Neural cell (in vitro differentiated cells): ENCODE measurements around the gene C16orf54. TPM values are rescaled to one million over a fixed set of nuclear protein-coding genes. Genes with fewer than 3 reads are reported as not detected.
"Not testable (repeated sequence)": the region's sequence is repeated elsewhere in the genome, so short reads cannot be mapped to it uniquely, and the experiment has no call there.

Experiments
- H2AFZ ChIP-seq: fragments of 200-600, 300-800 bp; sonication (generic), shearing (Covaris generic); 2 replicates; pipeline ENCODE4 v1.6.0; 2014; ENCODE audit warnings: low read depth, mild to moderate bottlenecking, antibody characterized with exemption, low read length, moderate library complexity
- H3F3A ChIP-seq: fragments of 200-600 bp; shearing (Covaris generic); 2 replicates; pipeline ENCODE4 v1.6.1; 2016; ENCODE audit warnings: mild to moderate bottlenecking, moderate library complexity, mixed read lengths, antibody characterized with exemption, low read length; ENCODE audit not compliant: insufficient read depth, poor library complexity, severe bottlenecking
- H3K27ac ChIP-seq: fragments of 200-600, 300-800 bp; sonication (generic), shearing (Covaris generic); 2 replicates; pipeline ENCODE4 v1.5.1; 2014; ENCODE audit warnings: mild to moderate bottlenecking, low read length, moderate library complexity
- H3K27me3 ChIP-seq: fragments of 300-800, 200-600 bp; sonication (generic), shearing (Covaris generic); 2 replicates; pipeline ENCODE4 v1.6.0; 2014; ENCODE audit warnings: mild to moderate bottlenecking, low read depth, low read length, moderate library complexity; ENCODE audit not compliant: insufficient read depth
- H3K36me3 ChIP-seq: fragments of 300-800, 200-600 bp; sonication (generic), shearing (Covaris generic); 2 replicates; pipeline ENCODE4 v1.5.1; 2014; ENCODE audit warnings: mild to moderate bottlenecking, antibody characterized with exemption, low read length, moderate library complexity; ENCODE audit not compliant: insufficient read depth
- H3K4me2 ChIP-seq: fragments of 300-800, 200-600 bp; sonication (generic), shearing (Covaris generic); 2 replicates; pipeline ENCODE4 v1.6.0; 2014; ENCODE audit warnings: mild to moderate bottlenecking, low read length
- H3K4me3 ChIP-seq: fragments of 300-800, 200-600 bp; sonication (generic), shearing (Covaris generic); 2 replicates; pipeline ENCODE4 v1.5.1; 2014; ENCODE audit warnings: mild to moderate bottlenecking, low read length, moderate library complexity
- H3K79me2 ChIP-seq: fragments of 200-600 bp; shearing (Covaris generic); replicated peaks from 2 replicates; pipeline ENCODE4 v1.6.0; 2014; ENCODE audit warnings: mild to moderate bottlenecking, low read length, moderate library complexity; ENCODE audit not compliant: insufficient read depth
- H3K9ac ChIP-seq: fragments of 300-800, 200-600 bp; sonication (generic), shearing (Covaris generic); 2 replicates; pipeline ENCODE4 v1.6.1; 2016; ENCODE audit warnings: mild to moderate bottlenecking, low read length, mixed read lengths
- H3K9me2 ChIP-seq: fragments of 200-600 bp; shearing (Covaris generic); 2 replicates; pipeline ENCODE4 v1.6.1; 2016; ENCODE audit warnings: mild to moderate bottlenecking, low read length, mixed read lengths; ENCODE audit not compliant: insufficient read depth
- H3K9me3 ChIP-seq: fragments of 200-600, 300-800 bp; sonication (generic), shearing (Covaris generic); 2 replicates; pipeline ENCODE4 v1.6.1; 2016; ENCODE audit warnings: mild to moderate bottlenecking, mixed run types, low read length, moderate library complexity, mixed read lengths
- H4K20me1 ChIP-seq: fragments of 200-600 bp; shearing (Covaris generic); 2 replicates; pipeline ENCODE4 v1.6.1; 2016; ENCODE audit warnings: mild to moderate bottlenecking, mixed run types; ENCODE audit not compliant: insufficient read depth
- CTCF ChIP-seq: fragments of 450-650 bp; IDR thresholded peaks from 2 replicates; pipeline ENCODE4 v1.5.1; 2014; ENCODE audit warnings: antibody characterized with exemption, mild to moderate bottlenecking, moderate library complexity; ENCODE audit not compliant: poor library complexity, severe bottlenecking
- EP300 ChIP-seq: fragments of 450-650 bp; conservative IDR thresholded peaks from 2 replicates; pipeline ENCODE4 v1.6.1; 2014; ENCODE audit warnings: antibody characterized with exemption, mild to moderate bottlenecking, moderate library complexity; ENCODE audit not compliant: poor library complexity, severe bottlenecking
- EZH2 ChIP-seq: fragments of 200-600, 300-800 bp; shearing (Covaris generic), sonication (generic); IDR thresholded peaks from 2 replicates; pipeline ENCODE4 v1.6.1; 2014; ENCODE audit warnings: antibody characterized with exemption, low read length, borderline replicate concordance, mild to moderate bottlenecking; ENCODE audit not compliant: insufficient read depth, poor library complexity, severe bottlenecking
- MXI1 ChIP-seq: fragments of 450-650 bp; conservative IDR thresholded peaks from 2 replicates; pipeline ENCODE4 v1.6.1; 2014; ENCODE audit warnings: antibody characterized with exemption, mild to moderate bottlenecking; ENCODE audit not compliant: poor library complexity, severe bottlenecking
- POLR2AphosphoS5 ChIP-seq: IDR thresholded peaks from 2 replicates; pipeline ENCODE4 v1.6.1; 2012
- RAD21 ChIP-seq: fragments of 450-650 bp; conservative IDR thresholded peaks from 2 replicates; pipeline ENCODE4 v1.6.1; 2014; ENCODE audit warnings: antibody characterized with exemption, mild to moderate bottlenecking, moderate library complexity
- REST ChIP-seq: IDR thresholded peaks from 2 replicates; pipeline ENCODE4 v1.6.1; 2012; ENCODE audit warnings: borderline replicate concordance
- SMC3 ChIP-seq: fragments of 450-650 bp; conservative IDR thresholded peaks from 2 replicates; pipeline ENCODE4 v1.6.1; 2014; ENCODE audit warnings: antibody characterized with exemption, mild to moderate bottlenecking, moderate library complexity; ENCODE audit not compliant: poor library complexity
- TAF1 ChIP-seq: IDR thresholded peaks from 2 replicates; pipeline ENCODE4 v1.6.1; 2012; ENCODE audit warnings: low read depth
- polyA plus RNA-seq: library from polyadenylated mRNA; depleted of rRNA; stranded (reverse); fragments of >200 nt; gene quantifications from 2 replicates; pipeline ENCODE4 v1.2.3, GENCODE V29; 2014

C16orf54 gene
- polyA plus RNA-seq, 1 donor from 2014 or later, result not detected

GRCh38 chr16:29694384-29695195, 51.2 kb downstream of the C16orf54 start:
- Histone ChIP-seq H3K9ac (no peak overlapping the region), H3K4me3 (no peak overlapping the region), H3K27me3 (no peaks in the 10 kb centered on the region), H3K9me2 (no peaks in the 10 kb centered on the region), H3K4me2 (no peak overlapping the region), H3K79me2 (no peaks in the 10 kb centered on the region), H3K36me3 (no peaks in the 10 kb centered on the region), H2AFZ (no peak overlapping the region), H3K27ac (no peak overlapping the region), H3K9me3 (no peaks in the 10 kb centered on the region), H3F3A (no peaks in the 10 kb centered on the region), H4K20me1 (no peaks in the 10 kb centered on the region)
- TF ChIP-seq SMC3 (no peak), REST (no peak), MXI1 (no peak), EP300 (no peak), CTCF (no peak), POLR2AphosphoS5 (no peak), RAD21 (no peak), EZH2 (no peak), TAF1 (no peak)

GRCh38 chr16:29692606-29693005, 53.2 kb downstream of the C16orf54 start:
- not testable (repeated sequence) for H4K20me1 ChIP-seq, H3K4me2 ChIP-seq

More at GRCh38 chr16:29692606-29693005, 53.2 kb downstream of the C16orf54 start:
- H3K9ac ChIP-seq, H3F3A ChIP-seq, H3K9me2 ChIP-seq, H3K79me2 ChIP-seq, H3K9me3 ChIP-seq, H3K36me3 ChIP-seq, H2AFZ ChIP-seq, H3K27ac ChIP-seq, H3K27me3 ChIP-seq, H3K4me3 ChIP-seq: not testable (repeated sequence)

Other genes starting within 250 kb of the C16orf54 start
- 5.7 and 8.4 TPM in 2 replicates for gene NPIPB12, start 239.6 kb downstream of the C16orf54 start, polyA plus RNA-seq
- gene SPN, start 82.7 kb downstream of the C16orf54 start, polyA plus RNA-seq, result 0.09 TPM in 1 of 2 replicates, not detected in the other
- 2.7 and 3.9 TPM in 2 replicates for gene QPRT, start 66.8 kb downstream of the C16orf54 start, polyA plus RNA-seq
- gene ZG16, start 32.3 kb upstream of the C16orf54 start, polyA plus RNA-seq, result not detected in 2 replicates
- gene KIF22, start 44.8 kb upstream of the C16orf54 start, polyA plus RNA-seq, result 81.1 and 89.7 TPM in 2 replicates
- gene MAZ, start 60.5 kb upstream of the C16orf54 start, polyA plus RNA-seq, result 147 and 168 TPM in 2 replicates
- 84.2 and 105 TPM in 2 replicates for gene PRRT2, start 66.2 kb upstream of the C16orf54 start, polyA plus RNA-seq
- gene PAGR1, start 70.2 kb upstream of the C16orf54 start, polyA plus RNA-seq, result 86.8 and 88.7 TPM in 2 replicates
- 2.5 and 5.7 TPM in 2 replicates for gene MVP, start 74.5 kb upstream of the C16orf54 start, polyA plus RNA-seq
- 92.6 and 95.6 TPM in 2 replicates for gene CDIPT, start 117.2 kb upstream of the C16orf54 start, polyA plus RNA-seq
- 48.8 and 52.7 TPM in 2 replicates for gene SEZ6L2, start 153.6 kb upstream of the C16orf54 start, polyA plus RNA-seq
- gene ASPHD1, start 154.5 kb upstream of the C16orf54 start, polyA plus RNA-seq, result 38.9 and 48.2 TPM in 2 replicates
- gene KCTD13, start 180.2 kb upstream of the C16orf54 start, polyA plus RNA-seq, result 55.0 and 70.7 TPM in 2 replicates
- 154 and 157 TPM in 2 replicates for gene TMEM219, start 216.1 kb upstream of the C16orf54 start, polyA plus RNA-seq
- gene TAOK2, start 227.9 kb upstream of the C16orf54 start, polyA plus RNA-seq, result 62.7 and 65.5 TPM in 2 replicates
- gene HIRIP3, start 249.6 kb upstream of the C16orf54 start, polyA plus RNA-seq, result 51.2 and 65.4 TPM in 2 replicates